NB4 (cell line): ENCODE results near the gene LRRC56.

ENCODE experiments used
- DNase-seq: peaks from one replicate; pipeline ENCODE4 v3.0.0; 2010; ENCODE audit warnings: low read depth
- H3K4me3 ChIP-seq: one replicate; pipeline ENCODE4 v1.5.1; 2011; ENCODE audit warnings: mild to moderate bottlenecking, low read depth, low read length, moderate library complexity
- MYC ChIP-seq: IDR thresholded peaks from 2 replicates; pipeline ENCODE4 v1.6.1; 2011; ENCODE audit warnings: low read depth, low read length
- POLR2A ChIP-seq: IDR thresholded peaks from 2 replicates; pipeline ENCODE4 v1.6.1; 2011; ENCODE audit warnings: mild to moderate bottlenecking; ENCODE audit not compliant: insufficient read length; ENCODE audit errors: extremely low read depth
- TF ChIP-seq, protein P1 (sequence below): IDR thresholded peaks from one replicate; pipeline ENCODE4 v1.5.1; 2012; ENCODE audit warnings: low read depth, low read length
- TF ChIP-seq, protein P2 (sequence below): IDR thresholded peaks from 2 replicates; pipeline ENCODE4 v1.6.1; 2011; ENCODE audit warnings: low read depth, low read length

Gene LRRC56

DNA sequence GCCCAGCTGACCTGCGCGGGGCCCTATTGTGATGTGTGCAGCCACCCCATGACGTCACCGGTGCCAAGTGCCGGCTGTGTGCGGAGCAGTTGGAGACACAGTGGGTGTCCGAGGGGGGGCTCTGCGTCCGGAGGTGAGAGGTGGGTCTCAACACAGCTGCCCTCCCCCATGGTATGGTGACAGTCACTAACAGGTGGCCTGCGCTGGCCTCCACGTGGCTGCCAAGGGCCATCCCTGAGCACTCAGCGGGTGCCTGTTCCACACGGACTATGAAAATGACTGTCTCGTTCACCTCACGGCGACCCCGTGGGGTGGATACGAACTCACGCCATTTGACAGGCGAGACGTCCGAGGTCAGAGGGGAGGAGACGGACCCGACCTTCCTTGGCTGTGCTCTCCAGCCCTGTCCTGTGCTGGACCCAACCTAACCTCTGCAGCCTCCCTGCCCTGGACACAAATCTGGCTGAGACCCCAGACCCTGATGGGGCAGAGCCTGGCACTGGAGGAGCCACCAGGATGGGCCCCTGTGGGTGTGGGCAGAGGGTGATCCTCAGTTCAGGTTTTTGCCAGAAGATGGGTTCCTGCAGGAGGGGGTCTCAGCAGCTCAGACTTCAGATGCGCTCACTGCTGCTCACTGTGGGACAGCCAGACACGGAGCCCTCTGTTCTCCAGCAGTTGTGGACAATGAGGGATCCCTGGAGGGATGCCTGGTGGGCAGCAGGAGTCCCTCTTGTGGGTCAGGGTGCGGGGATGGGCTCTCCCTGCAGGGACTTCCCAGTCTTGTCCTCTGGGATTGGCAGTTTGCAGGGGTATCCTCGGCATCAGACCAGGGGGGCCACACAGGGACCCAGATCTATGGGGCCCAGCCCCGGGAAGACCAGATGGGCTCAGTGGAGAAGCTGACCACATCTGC lies 8.3 kb upstream of the LRRC56 start:
- no peak for DNase-seq
- no peak overlapping the region for H3K4me3 ChIP-seq
- TF ChIP-seq POLR2A (no peak), MYC (no peak)
- TF ChIP-seq, protein P1, sequence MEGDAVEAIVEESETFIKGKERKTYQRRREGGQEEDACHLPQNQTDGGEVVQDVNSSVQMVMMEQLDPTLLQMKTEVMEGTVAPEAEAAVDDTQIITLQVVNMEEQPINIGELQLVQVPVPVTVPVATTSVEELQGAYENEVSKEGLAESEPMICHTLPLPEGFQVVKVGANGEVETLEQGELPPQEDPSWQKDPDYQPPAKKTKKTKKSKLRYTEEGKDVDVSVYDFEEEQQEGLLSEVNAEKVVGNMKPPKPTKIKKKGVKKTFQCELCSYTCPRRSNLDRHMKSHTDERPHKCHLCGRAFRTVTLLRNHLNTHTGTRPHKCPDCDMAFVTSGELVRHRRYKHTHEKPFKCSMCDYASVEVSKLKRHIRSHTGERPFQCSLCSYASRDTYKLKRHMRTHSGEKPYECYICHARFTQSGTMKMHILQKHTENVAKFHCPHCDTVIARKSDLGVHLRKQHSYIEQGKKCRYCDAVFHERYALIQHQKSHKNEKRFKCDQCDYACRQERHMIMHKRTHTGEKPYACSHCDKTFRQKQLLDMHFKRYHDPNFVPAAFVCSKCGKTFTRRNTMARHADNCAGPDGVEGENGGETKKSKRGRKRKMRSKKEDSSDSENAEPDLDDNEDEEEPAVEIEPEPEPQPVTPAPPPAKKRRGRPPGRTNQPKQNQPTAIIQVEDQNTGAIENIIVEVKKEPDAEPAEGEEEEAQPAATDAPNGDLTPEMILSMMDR = no peak
- TF ChIP-seq, protein P2, sequence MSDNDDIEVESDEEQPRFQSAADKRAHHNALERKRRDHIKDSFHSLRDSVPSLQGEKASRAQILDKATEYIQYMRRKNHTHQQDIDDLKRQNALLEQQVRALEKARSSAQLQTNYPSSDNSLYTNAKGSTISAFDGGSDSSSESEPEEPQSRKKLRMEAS = no peak

DNA sequence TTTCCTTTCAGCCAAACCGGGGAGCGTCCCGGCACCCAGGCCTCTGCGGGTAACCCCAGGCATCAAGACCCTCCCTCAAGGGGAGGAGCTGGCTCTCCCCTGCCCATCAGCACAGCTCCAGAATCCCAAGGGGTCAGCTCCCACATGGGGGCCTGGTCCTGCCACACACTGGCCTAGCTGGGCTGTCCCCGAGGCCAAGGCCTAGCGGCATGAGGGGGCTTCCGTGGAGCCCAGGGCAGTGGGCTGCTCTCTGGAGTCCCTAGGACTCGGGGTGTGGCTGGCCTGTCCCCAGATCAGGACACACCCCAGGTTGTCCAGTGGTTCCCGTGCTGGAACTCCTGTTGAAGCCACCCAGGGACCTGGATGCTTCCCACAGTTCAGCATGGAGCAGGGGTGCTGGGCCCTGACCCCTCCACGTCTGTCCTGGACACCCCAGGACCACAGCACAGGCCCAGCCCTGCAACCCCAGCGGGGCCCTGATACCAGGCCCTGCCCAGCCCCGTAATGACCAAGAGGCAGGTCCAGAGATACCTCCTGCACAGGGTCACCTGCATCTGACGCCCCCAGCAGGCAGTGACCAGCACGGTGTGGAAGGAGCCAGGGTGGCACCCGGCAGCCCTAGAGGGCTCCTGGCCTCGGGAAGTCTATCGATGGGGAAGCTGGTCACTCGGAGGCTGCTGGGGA lies 7.5 kb upstream of the LRRC56 start:
- no peak for DNase-seq
- TF ChIP-seq, protein P1 = no peak
- TF ChIP-seq POLR2A (no peak), MYC (no peak)
- TF ChIP-seq, protein P2 = no peak
- no peak overlapping the region for H3K4me3 ChIP-seq

DNA sequence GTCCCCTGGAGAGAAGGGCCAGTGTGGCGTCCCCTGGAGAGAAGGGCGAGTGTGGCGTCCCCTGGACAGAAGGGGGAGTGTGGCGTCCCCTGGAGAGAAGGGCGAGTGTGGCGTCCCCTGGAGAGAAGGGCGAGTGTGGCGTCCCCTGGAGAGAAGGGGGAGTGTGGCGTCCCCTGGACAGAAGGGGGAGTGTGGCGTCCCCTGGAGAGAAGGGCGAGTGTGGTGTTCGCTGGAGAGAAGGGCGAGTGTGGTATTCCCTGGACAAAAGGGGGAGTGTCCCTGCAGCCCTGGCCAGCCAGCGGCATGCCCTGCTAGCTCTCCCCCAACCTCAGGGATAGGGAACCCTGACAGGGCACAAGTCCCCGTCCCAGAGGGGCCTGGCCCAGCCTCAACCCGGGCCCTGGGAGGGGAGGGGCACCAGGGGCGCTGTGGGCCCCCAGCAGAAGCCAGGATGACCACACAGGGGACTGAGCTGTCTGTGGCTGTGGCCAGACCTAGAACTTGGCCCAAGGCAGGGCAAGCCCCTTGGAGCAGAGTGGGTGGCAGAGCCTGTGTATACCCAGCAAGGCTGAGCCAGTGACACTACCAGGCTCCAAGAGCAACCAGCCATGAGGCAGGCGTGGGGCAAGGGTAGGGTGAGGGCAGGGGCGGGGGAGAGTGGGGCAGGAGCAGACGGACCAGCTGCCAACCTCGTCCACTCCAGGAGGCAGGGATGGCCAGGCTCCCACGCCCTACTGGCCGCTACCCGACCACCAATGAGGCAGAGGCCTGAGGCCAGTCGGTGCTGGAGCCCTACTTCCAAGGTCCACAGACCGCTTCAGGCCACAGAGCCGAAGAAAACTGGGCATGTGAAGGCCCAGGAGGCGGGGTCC lies 6.1 kb upstream of the LRRC56 start:
- H3K4me3 ChIP-seq = no peak overlapping the region
- TF ChIP-seq POLR2A (no peak), MYC (no peak)
- TF ChIP-seq, protein P1 = no peak
- DNase-seq = no peak

DNA sequence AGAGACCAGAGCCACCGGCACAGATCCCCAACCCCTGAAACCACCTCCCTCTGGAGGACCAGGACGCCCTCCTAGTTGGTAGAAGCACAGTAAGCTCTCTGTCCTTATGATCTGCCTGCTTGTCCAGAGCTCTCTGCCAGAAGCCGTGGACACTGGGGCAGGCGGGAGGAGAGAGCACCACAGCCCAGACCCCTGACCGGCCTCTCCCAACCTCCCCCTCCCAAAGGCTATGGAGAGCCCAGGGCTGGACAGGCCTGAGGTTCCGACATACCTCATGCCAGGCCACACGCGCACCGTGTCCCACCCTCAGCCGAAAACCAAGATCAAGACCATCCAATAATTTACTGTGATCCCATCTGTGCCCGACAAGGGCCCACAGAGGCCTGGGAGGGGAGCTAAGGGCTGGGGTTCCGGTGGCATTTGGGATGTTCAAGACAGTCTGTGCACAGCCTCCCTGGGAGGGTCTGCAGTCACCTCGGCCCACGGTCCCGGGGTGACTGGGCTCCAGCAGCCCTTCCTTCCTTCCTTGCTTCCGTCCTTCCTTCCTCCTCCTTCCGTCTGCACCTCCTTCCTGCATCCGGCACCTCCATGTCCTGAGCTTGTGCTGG lies 5.3 kb upstream of the LRRC56 start:
- H3K4me3 ChIP-seq = no peak overlapping the region
- TF ChIP-seq POLR2A = no peak
- TF ChIP-seq, protein P1 = no peak
- TF ChIP-seq, protein P2 = no peak
- no peak for DNase-seq

DNA sequence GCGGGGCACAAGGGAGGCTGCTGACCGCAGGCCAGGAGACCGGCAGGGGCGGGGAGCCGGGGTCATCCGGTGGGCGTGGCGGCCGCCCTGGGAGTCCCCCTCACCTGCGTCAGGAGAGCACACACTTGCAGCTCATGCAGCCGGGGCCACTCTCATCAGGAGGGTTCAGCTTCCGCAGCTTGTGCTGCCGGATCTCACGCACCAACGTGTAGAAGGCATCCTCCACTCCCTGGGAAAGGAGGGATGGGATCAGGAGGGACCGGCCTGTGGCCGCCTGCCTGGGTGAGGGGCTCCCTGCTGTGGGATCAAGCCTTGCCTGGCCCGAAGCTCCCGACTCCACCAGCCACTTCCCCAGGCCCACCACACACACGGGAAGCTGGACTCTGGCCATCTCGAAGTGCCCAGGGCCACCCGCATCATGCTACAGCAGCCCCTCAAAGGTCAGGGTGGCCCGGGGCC lies 4.8 kb upstream of the LRRC56 start:
- no peak overlapping the region for H3K4me3 ChIP-seq
- TF ChIP-seq MYC = no peak
- no peak for DNase-seq

DNA sequence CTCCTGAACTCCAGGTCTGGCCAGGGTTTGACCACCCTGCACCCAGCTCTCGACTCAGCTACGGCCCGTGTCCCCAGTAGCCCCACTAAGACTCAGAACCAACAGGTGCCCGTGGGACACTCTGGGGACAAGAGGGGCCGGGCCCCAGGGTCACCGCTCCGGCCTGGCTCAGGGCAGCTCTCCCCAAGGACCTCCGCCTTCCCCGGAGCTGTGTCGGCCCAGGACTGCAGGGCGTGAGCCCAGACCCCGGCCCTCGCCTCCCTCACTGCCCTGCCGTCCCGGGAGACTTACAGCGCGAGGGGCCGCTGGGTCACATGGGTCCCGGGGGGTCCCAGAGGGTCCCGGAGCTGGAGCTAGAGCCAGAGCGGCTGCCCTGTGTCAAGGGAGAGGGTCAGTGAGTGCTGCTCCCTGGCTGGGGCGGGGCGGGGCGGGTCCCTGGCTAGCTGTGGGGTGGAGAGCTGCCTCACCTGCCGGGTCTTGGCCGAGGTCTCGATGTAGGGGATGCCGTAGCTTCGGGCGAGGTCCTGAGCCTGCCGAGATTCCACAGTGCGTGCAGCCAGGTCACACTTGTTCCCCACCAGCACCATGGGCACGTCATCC lies 4.2 kb upstream of the LRRC56 start:
- no peak overlapping the region for H3K4me3 ChIP-seq
- TF ChIP-seq POLR2A = no peak
- TF ChIP-seq, protein P2 = no peak
- TF ChIP-seq, protein P1 = no peak
- TF ChIP-seq MYC = no peak
- no peak for DNase-seq
